Measurements from ENCODE around the gene SAXO2. TPM values are rescaled to one million over a fixed set of nuclear protein-coding genes. Genes with fewer than 3 reads are reported as not detected.
"Not testable (repeated sequence)": the region's sequence is repeated elsewhere in the genome, so short reads cannot be mapped to it uniquely, and the experiment has no call there.

Gene SAXO2
- total and polyA plus RNA-seq, 2 donors (not counting 1 experiment from before 2014, with no cell fraction given) = 0.36 to 0.66 TPM

GRCh38 chr15:82297546-82297945 lies 34.9 kb downstream of the SAXO2 start:
- H3K79me2 ChIP-seq (ENCODE audit: control insufficient read depth, insufficient read depth, low read length) = no peaks in the 10 kb centered on the region
- H3K4me1 ChIP-seq (ENCODE audit: control insufficient read depth, extremely low read depth, insufficient read depth, low read length) = no peaks in the 10 kb centered on the region
- peaks cover 5% of the 10 kb centered on the region for H3K27me3 ChIP-seq (ENCODE audit: control insufficient read depth, insufficient read depth, low read length)
- H3K4me3 ChIP-seq (replicated peaks in 1 of 4; ENCODE audit: control extremely low read depth in 1 of 4, insufficient read depth in 1 of 4, low read depth in 3 of 4, low read length in 4 of 4) = no peak overlapping the region
- TF ChIP-seq CTCF (conservative IDR thresholded peaks at IDR 0.05 in 1 of 2, IDR thresholded peaks at IDR 0.05 in 1 of 2; ENCODE audit: low read depth in 1 of 2, low read length in 2 of 2) (no peak), EZH2 (IDR thresholded peaks at IDR 0.05; ENCODE audit: low read length, missing control alignments) (no peak)
- H3K9ac ChIP-seq (ENCODE audit: insufficient read depth, low read length) = no peak overlapping the region
- no peak overlapping the region for H2AFZ ChIP-seq (ENCODE audit: low read length)
- DNase-seq (ENCODE audit: low read depth in 2 of 2) = no peak
- no peak overlapping the region for H3K27ac ChIP-seq (ENCODE audit: insufficient read depth, low read length)
- no peaks in the 10 kb centered on the region for H4K20me1 ChIP-seq (ENCODE audit: control insufficient read depth, extremely low read depth, insufficient read depth, low read length)
- H3K4me2 ChIP-seq (ENCODE audit: extremely low read depth, insufficient read depth, low read length) = no peak overlapping the region
- no peaks in the 10 kb centered on the region for H3K36me3 ChIP-seq (ENCODE audit: control insufficient read depth, insufficient read depth, low read length)
- no peaks in the 10 kb centered on the region for H3K9me3 ChIP-seq (ENCODE audit: control insufficient read depth, insufficient read depth, low read depth, low read length)

- H3K4me2 ChIP-seq (ENCODE audit: extremely low read depth, insufficient read depth, low read length) = no peak overlapping the region
- H3K4me1 ChIP-seq (ENCODE audit: control insufficient read depth, extremely low read depth, insufficient read depth, low read length) = no peaks in the 10 kb centered on the region
- H3K27me3 ChIP-seq (ENCODE audit: control insufficient read depth, insufficient read depth, low read length) = peaks cover 5% of the 10 kb centered on the region
- no peak overlapping the region for H3K27ac ChIP-seq (ENCODE audit: insufficient read depth, low read length)
- H2AFZ ChIP-seq (ENCODE audit: low read length) = no peak overlapping the region
- no peak overlapping the region for H3K4me3 ChIP-seq (replicated peaks in 1 of 4; ENCODE audit: control extremely low read depth in 1 of 4, insufficient read depth in 1 of 4, low read depth in 3 of 4, low read length in 4 of 4)
- no peak for DNase-seq (ENCODE audit: low read depth in 2 of 2)
- H3K9me3 ChIP-seq (ENCODE audit: control insufficient read depth, insufficient read depth, low read depth, low read length) = no peaks in the 10 kb centered on the region
- H3K36me3 ChIP-seq (ENCODE audit: control insufficient read depth, insufficient read depth, low read length) = no peaks in the 10 kb centered on the region
- no peaks in the 10 kb centered on the region for H3K79me2 ChIP-seq (ENCODE audit: control insufficient read depth, insufficient read depth, low read length)
- H3K9ac ChIP-seq (ENCODE audit: insufficient read depth, low read length) = no peak overlapping the region
- TF ChIP-seq CTCF (conservative IDR thresholded peaks at IDR 0.05 in 1 of 2, IDR thresholded peaks at IDR 0.05 in 1 of 2; ENCODE audit: low read depth in 1 of 2, low read length in 2 of 2) (no peak), EZH2 (IDR thresholded peaks at IDR 0.05; ENCODE audit: low read length, missing control alignments) (no peak)
- no peaks in the 10 kb centered on the region for H4K20me1 ChIP-seq (ENCODE audit: control insufficient read depth, extremely low read depth, insufficient read depth, low read length)
These were observed 35.4 kb downstream of the SAXO2 start for GRCh38 chr15:82298032-82298431.

GRCh38 chr15:82298520-82298919 lies 35.9 kb downstream of the SAXO2 start:
- no peaks in the 10 kb centered on the region for H3K4me1 ChIP-seq (ENCODE audit: control insufficient read depth, extremely low read depth, insufficient read depth, low read length)
- no peaks in the 10 kb centered on the region for H3K9me3 ChIP-seq (ENCODE audit: control insufficient read depth, insufficient read depth, low read depth, low read length)
- no peak overlapping the region for H3K4me2 ChIP-seq (ENCODE audit: extremely low read depth, insufficient read depth, low read length)
- TF ChIP-seq CTCF (conservative IDR thresholded peaks at IDR 0.05 in 1 of 2, IDR thresholded peaks at IDR 0.05 in 1 of 2; ENCODE audit: low read depth in 1 of 2, low read length in 2 of 2) = no peak
- no peak for TF ChIP-seq EZH2 (IDR thresholded peaks at IDR 0.05; ENCODE audit: low read length, missing control alignments)
- no peaks in the 10 kb centered on the region for H3K36me3 ChIP-seq (ENCODE audit: control insufficient read depth, insufficient read depth, low read length)
- H2AFZ ChIP-seq (ENCODE audit: low read length) = no peak overlapping the region
- no peak overlapping the region for H3K9ac ChIP-seq (ENCODE audit: insufficient read depth, low read length)
- DNase-seq (ENCODE audit: low read depth in 2 of 2) = peak in 1 of 2 donors; percentile 15
- H3K27ac ChIP-seq (ENCODE audit: insufficient read depth, low read length) = no peak overlapping the region
- no peaks in the 10 kb centered on the region for H3K79me2 ChIP-seq (ENCODE audit: control insufficient read depth, insufficient read depth, low read length)
- no peaks in the 10 kb centered on the region for H4K20me1 ChIP-seq (ENCODE audit: control insufficient read depth, extremely low read depth, insufficient read depth, low read length)
- H3K4me3 ChIP-seq (replicated peaks in 1 of 4; ENCODE audit: control extremely low read depth in 1 of 4, insufficient read depth in 1 of 4, low read depth in 3 of 4, low read length in 4 of 4) = no peak overlapping the region
- H3K27me3 ChIP-seq (ENCODE audit: control insufficient read depth, insufficient read depth, low read length) = peaks cover 5% of the 10 kb centered on the region

GRCh38 chr15:82299511-82299914 lies 36.9 kb downstream of the SAXO2 start:
- H3K36me3 ChIP-seq (ENCODE audit: control insufficient read depth, insufficient read depth, low read length); H3K27ac ChIP-seq (ENCODE audit: insufficient read depth, low read length); H3K9me3 ChIP-seq (ENCODE audit: control insufficient read depth, insufficient read depth, low read depth, low read length); H3K4me1 ChIP-seq (ENCODE audit: control insufficient read depth, extremely low read depth, insufficient read depth, low read length); H3K4me3 ChIP-seq (replicated peaks in 1 of 4; ENCODE audit: control extremely low read depth in 1 of 4, insufficient read depth in 1 of 4, low read depth in 3 of 4, low read length in 4 of 4); H3K79me2 ChIP-seq (ENCODE audit: control insufficient read depth, insufficient read depth, low read length); DNase-seq (ENCODE audit: low read depth in 2 of 2); H3K27me3 ChIP-seq (ENCODE audit: control insufficient read depth, insufficient read depth, low read length); H3K4me2 ChIP-seq (ENCODE audit: extremely low read depth, insufficient read depth, low read length); H4K20me1 ChIP-seq (ENCODE audit: control insufficient read depth, extremely low read depth, insufficient read depth, low read length); H3K9ac ChIP-seq (ENCODE audit: insufficient read depth, low read length); H2AFZ ChIP-seq (ENCODE audit: low read length): not testable (repeated sequence)

- peak in 1 of 2 donors; percentile 3 for DNase-seq (ENCODE audit: low read depth in 2 of 2)
- not testable (repeated sequence) for H3K4me1 ChIP-seq (ENCODE audit: control insufficient read depth, extremely low read depth, insufficient read depth, low read length); H3K9me3 ChIP-seq (ENCODE audit: control insufficient read depth, insufficient read depth, low read depth, low read length); H3K4me3 ChIP-seq (replicated peaks in 1 of 4; ENCODE audit: control extremely low read depth in 1 of 4, insufficient read depth in 1 of 4, low read depth in 3 of 4, low read length in 4 of 4); H4K20me1 ChIP-seq (ENCODE audit: control insufficient read depth, extremely low read depth, insufficient read depth, low read length); H3K36me3 ChIP-seq (ENCODE audit: control insufficient read depth, insufficient read depth, low read length); H3K27ac ChIP-seq (ENCODE audit: insufficient read depth, low read length); H3K79me2 ChIP-seq (ENCODE audit: control insufficient read depth, insufficient read depth, low read length); H3K4me2 ChIP-seq (ENCODE audit: extremely low read depth, insufficient read depth, low read length); H3K9ac ChIP-seq (ENCODE audit: insufficient read depth, low read length); H3K27me3 ChIP-seq (ENCODE audit: control insufficient read depth, insufficient read depth, low read length); H2AFZ ChIP-seq (ENCODE audit: low read length)
These were observed 37.7 kb downstream of the SAXO2 start for GRCh38 chr15:82300326-82300725.

Data from fibroblast of lung (primary cell).